HepG2 (cell line): ENCODE data around the gene ELP4. TPM values are rescaled to one million over a fixed set of nuclear protein-coding genes. Genes with fewer than 3 reads are reported as not detected.

Experiments
- ATAC-seq: fragments of 200-7000 bp; cut with Tn5 transposase; 3 replicates; pipeline ENCODE4 v1.9.1; 2020; ENCODE audit warnings: mild to moderate bottlenecking, moderate library complexity
- BruUV-seq: library from RNA; stranded (reverse); fragments of 400-500 nt; replicated peaks from 2 replicates; lab custom pipeline; 2021; lab: Mats Ljungman, UMichigan
- CTCF ChIA-PET: fragments of 300-600 bp; formaldehyde crosslinking; extraction: SDS; loops from one replicate; lab custom pipeline; 2021; ENCODE audit warnings: low total read pairs, inconsistent platforms, low intra/inter-chr PET ratio; lab: Yijun Ruan, JAX
- POLR2A ChIA-PET: fragments of 350-600 bp; sonication (Branson Sonifier 250); formaldehyde crosslinking; loops from one replicate; lab custom pipeline; 2020; ENCODE audit warnings: antibody characterized with exemption, inconsistent platforms; lab: Yijun Ruan, JAX
- DNase-seq: peaks from one replicate; pipeline ENCODE4 v3.0.0-alpha.2; 2015; ENCODE audit warnings: low spot score
- FAIRE-seq: peaks from 3 replicates; lab custom pipeline; 2011; peaks lifted over from hg19 to GRCh38; lab: Jason Lieb, UNC
- H2AFZ ChIP-seq: one replicate; pipeline ENCODE4 v1.6.1; 2011; ENCODE audit warnings: low read length, inconsistent platforms
- H3K27ac ChIP-seq: fragments of 300-600 bp; 3 replicates; pipeline ENCODE4 v1.8.0; 2011; ENCODE audit warnings: mixed run types, mild to moderate bottlenecking, mixed read lengths, low read length, inconsistent platforms; ENCODE audit not compliant: insufficient read depth; ENCODE audit errors: extremely low read length
- H3K27me3 ChIP-seq, 2 experiments: fragments of 200-600 bp in 1 of 2; 2 replicates in 1 of 2; 3 replicates in 1 of 2; pipeline versions ENCODE4 v1.6.0 to v1.8.0; 2011; ENCODE audit warnings: low read length in 2 of 2, mild to moderate bottlenecking in 2 of 2, moderate library complexity in 2 of 2, inconsistent platforms in 1 of 2; ENCODE audit not compliant: insufficient read depth in 2 of 2, control insufficient read depth in 1 of 2
- H3K36me3 ChIP-seq, 2 experiments: fragments of 200-600 bp in 1 of 2; replicated peaks in 1 of 2; 2 replicates in 1 of 2; 3 replicates in 1 of 2; pipeline versions ENCODE4 v1.5.1 to v1.8.0; 2011; ENCODE audit warnings: low read length in 2 of 2, inconsistent platforms in 1 of 2; ENCODE audit not compliant: insufficient read depth in 2 of 2, control insufficient read depth in 1 of 2
- H3K4me1 ChIP-seq: 2 replicates; pipeline ENCODE4 v1.5.1; 2012; ENCODE audit warnings: low read length, inconsistent platforms; ENCODE audit not compliant: insufficient read depth
- H3K4me2 ChIP-seq: 2 replicates; pipeline ENCODE4 v1.6.0; 2011; ENCODE audit warnings: low read depth, low read length, inconsistent platforms
- H3K4me3 ChIP-seq, 3 experiments: fragments of 200-600 bp in 1 of 3; sonication (generic), shearing (Covaris generic) in 1 of 3; replicated peaks in 1 of 3; 2 replicates each; pipeline ENCODE4 v1.5.1; 2011 to 2016; ENCODE audit warnings: low read length in 3 of 3, inconsistent platforms in 2 of 3, low read depth in 2 of 3, mild to moderate bottlenecking in 2 of 3, control low read depth in 1 of 3, mixed read lengths in 1 of 3; ENCODE audit not compliant: insufficient read depth in 1 of 3
- H3K79me2 ChIP-seq: one replicate; pipeline ENCODE4 v1.6.1; 2011; ENCODE audit warnings: low read length, inconsistent platforms; ENCODE audit not compliant: insufficient read depth
- H3K9ac ChIP-seq: 2 replicates; pipeline ENCODE4 v1.6.0; 2011; ENCODE audit warnings: mild to moderate bottlenecking, low read depth, low read length, inconsistent platforms; ENCODE audit not compliant: insufficient read depth
- H3K9me3 ChIP-seq: 2 replicates; pipeline ENCODE4 v1.5.1; 2012; ENCODE audit warnings: mild to moderate bottlenecking, low read length
- H4K20me1 ChIP-seq: 2 replicates; pipeline ENCODE4 v1.6.0; 2011; ENCODE audit warnings: inconsistent platforms, mild to moderate bottlenecking, low read length, moderate library complexity; ENCODE audit not compliant: insufficient read depth
- CHCHD3 ChIP-seq: sonication (generic); formaldehyde crosslinking; IDR thresholded peaks from 2 replicates; pipeline ENCODE4 v1.8.0; 2022; ENCODE audit warnings: mild to moderate bottlenecking, missing genetic modification reagents, moderate library complexity
- ERF ChIP-seq: IDR thresholded peaks from 2 replicates; pipeline ENCODE4 v1.6.1; 2018; ENCODE audit warnings: missing biosample characterization, missing genetic modification reagents
- HHEX ChIP-seq: IDR thresholded peaks from 2 replicates; pipeline ENCODE4 v1.6.1; 2016; ENCODE audit warnings: control low read depth
- JDP2 ChIP-seq: sonication (generic); formaldehyde crosslinking; IDR thresholded peaks from 2 replicates; pipeline ENCODE4 v1.8.1; 2022; ENCODE audit warnings: missing genetic modification reagents, borderline replicate concordance
- MTA1 ChIP-seq: sonication (generic); formaldehyde crosslinking; IDR thresholded peaks from 2 replicates; pipeline ENCODE4 v1.4.0; 2020; ENCODE audit warnings: missing genetic modification reagents, mild to moderate bottlenecking, borderline replicate concordance
- NCOR1 ChIP-seq: fragments of 200-600 bp; sonication (generic); IDR thresholded peaks from 2 replicates; pipeline ENCODE4 v1.7.0; 2017; ENCODE audit warnings: antibody characterized with exemption, low read length, borderline replicate concordance
- ZNF337 ChIP-seq: sonication (generic); formaldehyde crosslinking; IDR thresholded peaks from 2 replicates; pipeline ENCODE4 v1.5.1; 2020; ENCODE audit warnings: missing genetic modification reagents, low read depth, mild to moderate bottlenecking, borderline replicate concordance
- WGBS: methylation state at CpG from one replicate; pipeline ENCODE4 v1.1.6; 2017; ENCODE audit warnings: low lambda C conversion rate; 5-methylcytosine and 5-hydroxymethylcytosine counted together
- in situ Hi-C: cut with HindIII; loops from 2 replicates; pipeline ENCODE4 v1.10.0; 2017; ENCODE audit warnings: low pct_unique_long_range_greater_than_20kb; ENCODE audit not compliant: extremely low pct_ligation_motif_present
- intact Hi-C: fragments of 100-400 bp; cut with micrococcal nuclease; formaldehyde crosslinking; loops from one replicate; pipeline ENCODE4 v1.10.0; 2022; ENCODE audit not compliant: unreplicated experiment
- polyA plus RNA-seq, 8 experiments: library from polyadenylated mRNA; depleted of rRNA in 3 of 8; stranded (reverse) in 7 of 8; unstranded in 1 of 8; fragments of >200 nt; fragmentation: Illumina TruSeq in 4 of 8; extraction: Trizol in 4 of 8; gene quantifications; 2 replicates each; pipeline versions ENCODE4 v1.2.1 to v1.2.3, GENCODE V29; 2011 to 2016; ENCODE audit warnings: low read depth in 4 of 8, missing spikeins in 1 of 8, mixed read lengths in 1 of 8; ENCODE audit not compliant: insufficient read depth in 1 of 8
- total RNA-seq, 5 experiments: library from RNA; depleted of rRNA; stranded (reverse); fragments of >200 nt; fragmentation: Illumina TruSeq; extraction: Trizol; gene quantifications; 2 replicates each; pipeline ENCODE4 v1.2.3, GENCODE V29; 2016; ENCODE audit warnings: low read depth in 1 of 5
- TF ChIP-seq, protein P1 (sequence below): sonication (generic); formaldehyde crosslinking; IDR thresholded peaks from 2 replicates; pipeline ENCODE4 v1.8.1; 2022; ENCODE audit warnings: low read depth, mild to moderate bottlenecking, missing genetic modification reagents
- TF ChIP-seq, protein P2 (sequence below): sonication (generic); formaldehyde crosslinking; IDR thresholded peaks from 2 replicates; pipeline ENCODE4 v1.4.0; 2020; ENCODE audit warnings: mild to moderate bottlenecking, missing genetic modification reagents
- TF ChIP-seq, protein P3 (sequence below): sonication (generic); formaldehyde crosslinking; conservative IDR thresholded peaks from 2 replicates; pipeline ENCODE4 v1.8.0; 2022; ENCODE audit warnings: mild to moderate bottlenecking, moderate library complexity, missing genetic modification reagents

Gene ELP4
- total and polyA plus RNA-seq, 2 of the 13 experiments (the other 11 are each of a cell fraction or from before 2014, with no cell fraction given) = 12.8 to 19.1 TPM

DNA sequence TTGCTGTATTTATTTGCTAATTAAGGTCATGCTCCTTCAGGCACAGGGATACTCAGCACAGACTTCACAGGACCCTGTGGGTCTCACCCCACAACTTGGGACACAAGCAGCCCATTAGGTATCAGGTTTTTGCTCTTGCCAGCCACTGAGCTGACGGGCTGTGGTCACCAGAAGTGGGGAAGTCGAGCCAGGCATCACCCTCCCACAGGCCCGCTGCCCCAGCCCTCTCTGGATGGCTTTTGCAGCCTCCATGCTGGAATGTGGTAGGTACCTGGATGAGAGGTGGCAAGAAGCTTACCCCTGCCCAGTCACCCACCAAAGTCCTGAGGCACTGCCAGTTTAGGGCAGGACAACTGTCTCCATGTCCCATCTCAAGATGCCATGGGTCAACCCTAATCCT, 213.2 kb downstream of the ELP4 start:
- no peak for TF ChIP-seq ERF (CRISPR knock-in tag)
- no peak for FAIRE-seq
- H2AFZ ChIP-seq = no peak overlapping the region
- H3K36me3 ChIP-seq = no peaks in the 10 kb centered on the region
- no peak for DNase-seq
- WGBS = 83% methylated on average over 2 of the region's 3 CpGs
- no peak overlapping the region for H3K27ac ChIP-seq
- H3K9ac ChIP-seq = no peak overlapping the region
- no TSS peak for BruUV-seq
- H4K20me1 ChIP-seq = no peaks in the 10 kb centered on the region
- ChIA-PET CTCF (no interaction called here), POLR2A (no interaction called here)
- no peak overlapping the region for H3K4me3 ChIP-seq
- no peak overlapping the region for H3K4me2 ChIP-seq
- intact Hi-C loops = no loop called here
- H3K4me1 ChIP-seq = no peaks in the 10 kb centered on the region
- H3K79me2 ChIP-seq = no peaks in the 10 kb centered on the region
- H3K9me3 ChIP-seq = no peaks in the 10 kb centered on the region
- H3K27me3 ChIP-seq = no peaks in the 10 kb centered on the region
- ATAC-seq = no peak
- in situ Hi-C loops = no loop called here

DNA sequence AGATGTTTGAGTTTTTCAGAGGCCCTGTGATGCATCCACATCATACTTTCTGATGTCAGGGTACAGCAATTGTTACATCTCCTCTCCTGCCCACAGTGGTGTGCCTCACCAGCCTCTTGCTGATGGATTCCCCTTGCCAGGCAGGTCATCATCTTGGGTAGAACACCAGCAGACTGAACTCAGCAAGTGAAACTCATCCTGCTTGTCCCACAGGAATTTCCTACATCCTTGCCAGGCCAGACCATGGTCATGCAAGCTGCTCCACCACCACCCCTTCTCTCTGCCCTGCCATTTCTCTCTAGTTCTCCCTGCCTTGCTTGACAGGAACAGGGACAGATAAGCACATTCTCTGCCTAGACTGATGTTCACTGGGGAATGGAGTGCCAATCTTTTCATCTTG, 215.6 kb downstream of the ELP4 start:
- no peak overlapping the region for H2AFZ ChIP-seq
- no peak overlapping the region for H3K4me2 ChIP-seq
- H4K20me1 ChIP-seq = no peaks in the 10 kb centered on the region
- H3K36me3 ChIP-seq = no peaks in the 10 kb centered on the region
- intact Hi-C loops (no loop called here), in situ Hi-C loops (no loop called here)
- no peak overlapping the region for H3K9ac ChIP-seq
- ChIA-PET POLR2A (no interaction called here), CTCF (no interaction called here)
- no peak for FAIRE-seq
- H3K79me2 ChIP-seq = no peaks in the 10 kb centered on the region
- no peak overlapping the region for H3K4me3 ChIP-seq
- no peaks in the 10 kb centered on the region for H3K4me1 ChIP-seq
- H3K27me3 ChIP-seq = no peaks in the 10 kb centered on the region
- H3K27ac ChIP-seq = no peak overlapping the region
- H3K9me3 ChIP-seq = no peaks in the 10 kb centered on the region
- no peak for DNase-seq
- no peak for ATAC-seq
- BruUV-seq = no TSS peak
- TF ChIP-seq MTA1 (no peak), CHCHD3 (CRISPR knock-in tag) (no peak), ZNF337 (CRISPR knock-in tag) (no peak), NCOR1 (no peak), JDP2 (CRISPR knock-in tag) (no peak), HHEX (CRISPR knock-in tag) (no peak)
- TF ChIP-seq, protein P1, sequence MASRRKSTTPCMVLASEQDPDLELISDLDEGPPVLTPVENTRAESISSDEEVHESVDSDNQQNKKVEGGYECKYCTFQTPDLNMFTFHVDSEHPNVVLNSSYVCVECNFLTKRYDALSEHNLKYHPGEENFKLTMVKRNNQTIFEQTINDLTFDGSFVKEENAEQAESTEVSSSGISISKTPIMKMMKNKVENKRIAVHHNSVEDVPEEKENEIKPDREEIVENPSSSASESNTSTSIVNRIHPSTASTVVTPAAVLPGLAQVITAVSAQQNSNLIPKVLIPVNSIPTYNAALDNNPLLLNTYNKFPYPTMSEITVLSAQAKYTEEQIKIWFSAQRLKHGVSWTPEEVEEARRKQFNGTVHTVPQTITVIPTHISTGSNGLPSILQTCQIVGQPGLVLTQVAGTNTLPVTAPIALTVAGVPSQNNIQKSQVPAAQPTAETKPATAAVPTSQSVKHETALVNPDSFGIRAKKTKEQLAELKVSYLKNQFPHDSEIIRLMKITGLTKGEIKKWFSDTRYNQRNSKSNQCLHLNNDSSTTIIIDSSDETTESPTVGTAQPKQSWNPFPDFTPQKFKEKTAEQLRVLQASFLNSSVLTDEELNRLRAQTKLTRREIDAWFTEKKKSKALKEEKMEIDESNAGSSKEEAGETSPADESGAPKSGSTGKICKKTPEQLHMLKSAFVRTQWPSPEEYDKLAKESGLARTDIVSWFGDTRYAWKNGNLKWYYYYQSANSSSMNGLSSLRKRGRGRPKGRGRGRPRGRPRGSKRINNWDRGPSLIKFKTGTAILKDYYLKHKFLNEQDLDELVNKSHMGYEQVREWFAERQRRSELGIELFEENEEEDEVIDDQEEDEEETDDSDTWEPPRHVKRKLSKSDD = no peak
- TF ChIP-seq, protein P2, sequence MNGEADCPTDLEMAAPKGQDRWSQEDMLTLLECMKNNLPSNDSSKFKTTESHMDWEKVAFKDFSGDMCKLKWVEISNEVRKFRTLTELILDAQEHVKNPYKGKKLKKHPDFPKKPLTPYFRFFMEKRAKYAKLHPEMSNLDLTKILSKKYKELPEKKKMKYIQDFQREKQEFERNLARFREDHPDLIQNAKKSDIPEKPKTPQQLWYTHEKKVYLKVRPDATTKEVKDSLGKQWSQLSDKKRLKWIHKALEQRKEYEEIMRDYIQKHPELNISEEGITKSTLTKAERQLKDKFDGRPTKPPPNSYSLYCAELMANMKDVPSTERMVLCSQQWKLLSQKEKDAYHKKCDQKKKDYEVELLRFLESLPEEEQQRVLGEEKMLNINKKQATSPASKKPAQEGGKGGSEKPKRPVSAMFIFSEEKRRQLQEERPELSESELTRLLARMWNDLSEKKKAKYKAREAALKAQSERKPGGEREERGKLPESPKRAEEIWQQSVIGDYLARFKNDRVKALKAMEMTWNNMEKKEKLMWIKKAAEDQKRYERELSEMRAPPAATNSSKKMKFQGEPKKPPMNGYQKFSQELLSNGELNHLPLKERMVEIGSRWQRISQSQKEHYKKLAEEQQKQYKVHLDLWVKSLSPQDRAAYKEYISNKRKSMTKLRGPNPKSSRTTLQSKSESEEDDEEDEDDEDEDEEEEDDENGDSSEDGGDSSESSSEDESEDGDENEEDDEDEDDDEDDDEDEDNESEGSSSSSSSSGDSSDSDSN = no peak
- TF ChIP-seq, protein P3, sequence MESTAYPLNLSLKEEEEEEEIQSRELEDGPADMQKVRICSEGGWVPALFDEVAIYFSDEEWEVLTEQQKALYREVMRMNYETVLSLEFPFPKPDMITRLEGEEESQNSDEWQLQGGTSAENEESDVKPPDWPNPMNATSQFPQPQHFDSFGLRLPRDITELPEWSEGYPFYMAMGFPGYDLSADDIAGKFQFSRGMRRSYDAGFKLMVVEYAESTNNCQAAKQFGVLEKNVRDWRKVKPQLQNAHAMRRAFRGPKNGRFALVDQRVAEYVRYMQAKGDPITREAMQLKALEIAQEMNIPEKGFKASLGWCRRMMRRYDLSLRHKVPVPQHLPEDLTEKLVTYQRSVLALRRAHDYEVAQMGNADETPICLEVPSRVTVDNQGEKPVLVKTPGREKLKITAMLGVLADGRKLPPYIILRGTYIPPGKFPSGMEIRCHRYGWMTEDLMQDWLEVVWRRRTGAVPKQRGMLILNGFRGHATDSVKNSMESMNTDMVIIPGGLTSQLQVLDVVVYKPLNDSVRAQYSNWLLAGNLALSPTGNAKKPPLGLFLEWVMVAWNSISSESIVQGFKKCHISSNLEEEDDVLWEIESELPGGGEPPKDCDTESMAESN (CRISPR knock-in tag) = no peak
